HEK293 (cell line): ENCODE measurements around the gene PAPSS2.

ENCODE experiments used
- CTCF ChIA-PET: fragments of 350-600 bp; formaldehyde crosslinking; extraction: SDS; loops from one replicate; lab custom pipeline; 2021; ENCODE audit warnings: antibody characterized with exemption; lab: Yijun Ruan, JAX
- POLR2A ChIA-PET: fragments of 300-600 bp; formaldehyde crosslinking; extraction: SDS; loops from one replicate; lab custom pipeline; 2020; ENCODE audit warnings: antibody characterized with exemption, inconsistent platforms; lab: Yijun Ruan, JAX
- H3K27ac ChIP-seq: fragments of 200-500 bp; sonication (Bioruptor generic); 2 replicates; pipeline ENCODE4 v1.5.1; 2014; ENCODE audit warnings: low read depth, low read length, control low read depth, inconsistent platforms; ENCODE audit errors: extremely low read depth
- H3K36me3 ChIP-seq, 2 experiments: fragments of 200-500 bp in 1 of 2; sonication (Bioruptor generic) in 1 of 2; 1 replicate in 1 of 2; 2 replicates in 1 of 2; pipeline ENCODE4 v1.5.1; 2014 to 2017; ENCODE audit warnings: inconsistent platforms in 2 of 2, low read length in 2 of 2; ENCODE audit not compliant: control insufficient read depth in 2 of 2, insufficient read depth in 1 of 2
- H3K4me1 ChIP-seq: fragments of 200-500 bp; sonication (Bioruptor generic); 2 replicates; pipeline ENCODE4 v1.5.1; 2014; ENCODE audit warnings: mild to moderate bottlenecking, low read length, inconsistent platforms; ENCODE audit not compliant: control insufficient read depth, insufficient read depth
- H3K4me3 ChIP-seq: 2 replicates; pipeline ENCODE4 v1.5.1; 2011; ENCODE audit warnings: low read depth, mild to moderate bottlenecking, control low read depth, low read length, moderate library complexity
- H3K9me3 ChIP-seq: fragments of 200-500 bp; sonication (Bioruptor generic); 2 replicates; pipeline ENCODE4 v1.5.1; 2014; ENCODE audit warnings: low read depth, low read length, inconsistent platforms; ENCODE audit not compliant: control insufficient read depth, insufficient read depth
- HIC1 ChIP-seq: fragments of 450-650 bp; formaldehyde crosslinking; IDR thresholded peaks from 2 replicates; pipeline ENCODE4 v1.5.1; 2016; ENCODE audit warnings: missing biosample characterization, missing genetic modification characterization
- KLF1 ChIP-seq: fragments of 450-650 bp; formaldehyde crosslinking; IDR thresholded peaks from 2 replicates; pipeline ENCODE4 v1.5.1; 2016; ENCODE audit warnings: missing biosample characterization, missing genetic modification characterization
- MEIS1 ChIP-seq: sonication (generic); formaldehyde crosslinking; IDR thresholded peaks from 2 replicates; pipeline ENCODE4 v1.8.1; 2022; ENCODE audit warnings: missing genetic modification reagents, mild to moderate bottlenecking, borderline replicate concordance
- SCRT1 ChIP-seq: fragments of 450-650 bp; formaldehyde crosslinking; IDR thresholded peaks from 2 replicates; pipeline ENCODE4 v1.5.1; 2016; ENCODE audit warnings: missing biosample characterization, missing genetic modification characterization, borderline replicate concordance
- YY2 ChIP-seq: fragments of 450-650 bp; formaldehyde crosslinking; IDR thresholded peaks from 2 replicates; pipeline ENCODE4 v1.5.1; 2016; ENCODE audit warnings: missing biosample characterization, missing genetic modification characterization
- ZBTB20 ChIP-seq: fragments of 450-650 bp; formaldehyde crosslinking; IDR thresholded peaks from 2 replicates; pipeline ENCODE4 v1.5.1; 2016; ENCODE audit warnings: missing biosample characterization, missing genetic modification characterization
- ZNF18 ChIP-seq: fragments of 450-650 bp; formaldehyde crosslinking; IDR thresholded peaks from 2 replicates; pipeline ENCODE4 v1.5.1; 2016; ENCODE audit warnings: missing biosample characterization, missing genetic modification characterization
- ZNF2 ChIP-seq: fragments of 450-650 bp; formaldehyde crosslinking; IDR thresholded peaks from 2 replicates; pipeline ENCODE4 v1.5.1; 2016; ENCODE audit warnings: missing biosample characterization, missing genetic modification characterization
- ZNF239 ChIP-seq: fragments of 450-650 bp; formaldehyde crosslinking; IDR thresholded peaks from 2 replicates; pipeline ENCODE4 v1.5.1; 2016; ENCODE audit warnings: missing biosample characterization, missing genetic modification characterization
- ZNF266 ChIP-seq: fragments of 450-650 bp; formaldehyde crosslinking; IDR thresholded peaks from 2 replicates; pipeline ENCODE4 v1.5.1; 2016; ENCODE audit warnings: missing biosample characterization, missing genetic modification characterization, low read depth
- ZNF302 ChIP-seq: fragments of 450-650 bp; formaldehyde crosslinking; IDR thresholded peaks from 2 replicates; pipeline ENCODE4 v1.5.1; 2016; ENCODE audit warnings: missing biosample characterization, missing genetic modification characterization, low read depth
- ZNF362 ChIP-seq: fragments of 450-650 bp; formaldehyde crosslinking; IDR thresholded peaks from 2 replicates; pipeline ENCODE4 v1.5.1; 2016; ENCODE audit warnings: missing biosample characterization, missing genetic modification characterization
- ZNF433 ChIP-seq: fragments of 450-650 bp; formaldehyde crosslinking; IDR thresholded peaks from 2 replicates; pipeline ENCODE4 v1.5.1; 2016; ENCODE audit warnings: missing biosample characterization, missing genetic modification characterization, low read depth
- ZNF521 ChIP-seq: fragments of 450-650 bp; formaldehyde crosslinking; IDR thresholded peaks from 2 replicates; pipeline ENCODE4 v1.5.1; 2017; ENCODE audit warnings: missing biosample characterization, mild to moderate bottlenecking, missing genetic modification characterization
- ZNF558 ChIP-seq: fragments of 450-650 bp; formaldehyde crosslinking; IDR thresholded peaks from 2 replicates; pipeline ENCODE4 v1.5.1; 2016; ENCODE audit warnings: missing biosample characterization, missing genetic modification characterization
- ZNF561 ChIP-seq: fragments of 450-650 bp; IDR thresholded peaks from 2 replicates; pipeline ENCODE4 v1.5.1; 2018; ENCODE audit warnings: missing biosample characterization, missing genetic modification characterization, borderline replicate concordance
- ZNF654 ChIP-seq: fragments of 450-650 bp; formaldehyde crosslinking; IDR thresholded peaks from 2 replicates; pipeline ENCODE4 v1.5.1; 2016; ENCODE audit warnings: low read depth, missing biosample characterization, missing genetic modification characterization
- ZNF747 ChIP-seq: fragments of 450-650 bp; formaldehyde crosslinking; IDR thresholded peaks from 2 replicates; pipeline ENCODE4 v1.5.1; 2016; ENCODE audit warnings: missing biosample characterization, missing genetic modification characterization
- ZSCAN23 ChIP-seq: fragments of 450-650 bp; formaldehyde crosslinking; IDR thresholded peaks from 2 replicates; pipeline ENCODE4 v1.5.1; 2016; ENCODE audit warnings: missing biosample characterization, missing genetic modification characterization
- ZSCAN4 ChIP-seq: fragments of 450-650 bp; formaldehyde crosslinking; IDR thresholded peaks from 2 replicates; pipeline ENCODE4 v1.5.1; 2017; ENCODE audit warnings: missing biosample characterization, missing genetic modification characterization
- TF ChIP-seq, protein P1 (sequence below): fragments of 450-650 bp; formaldehyde crosslinking; IDR thresholded peaks from 2 replicates; pipeline ENCODE4 v1.5.1; 2017; ENCODE audit warnings: missing biosample characterization, missing genetic modification characterization
- TF ChIP-seq, protein P2 (sequence below): fragments of 450-650 bp; formaldehyde crosslinking; IDR thresholded peaks from 2 replicates; pipeline ENCODE4 v1.5.0; 2017; ENCODE audit warnings: missing biosample characterization, missing genetic modification characterization, borderline replicate concordance
- TF ChIP-seq, protein P3 (sequence below): fragments of 450-650 bp; formaldehyde crosslinking; IDR thresholded peaks from 2 replicates; pipeline ENCODE4 v1.5.1; 2016; ENCODE audit warnings: missing biosample characterization, missing genetic modification characterization

The PAPSS2 gene

GRCh38 chr10:87694011-87694794, 34.5 kb downstream of the PAPSS2 start:
- POLR2A ChIA-PET, result interaction anchor here (1.4 kb wide), 1 partner anchor 168 kb away, joined by 4 read pairs; no protein-coding TSS in a partner anchor
- CTCF ChIA-PET, result interaction anchor here (0.7 to 1.5 kb wide), 2 partner anchors 37 to 148 kb away, joined by 3 to 4 read pairs; no protein-coding TSS in a partner anchor
- H3K36me3 ChIP-seq, result no peaks in the 10 kb centered on the region
- no peak overlapping the region for H3K4me3 ChIP-seq
- peaks cover 7% of the 10 kb centered on the region for H3K4me1 ChIP-seq
- H3K9me3 ChIP-seq, result no peaks in the 10 kb centered on the region
- H3K27ac ChIP-seq, result no peak overlapping the region; the same call in 1 of the 2 replicates
- TF ChIP-seq ZNF654 (tag by site-specific recombination), result no peak
- TF ChIP-seq ZNF747 (tag by site-specific recombination), result no peak
- TF ChIP-seq ZNF362 (tag by site-specific recombination), result no peak
- no peak; the same call in 1 of the 2 replicates for TF ChIP-seq ZNF18
- no peak for TF ChIP-seq ZBTB20
- TF ChIP-seq SCRT1, result 0 out of 2 replicates have a peak, but pooled peaks have one; percentile 16
- TF ChIP-seq ZNF239 (tag by site-specific recombination), result no peak
- TF ChIP-seq ZNF561 (tag by site-specific recombination), result no peak
- no peak for TF ChIP-seq ZSCAN4
- TF ChIP-seq HIC1, result peak; percentile 57
- TF ChIP-seq KLF1, result no peak
- no peak for TF ChIP-seq ZNF266 (tag by site-specific recombination)
- TF ChIP-seq, protein P1, sequence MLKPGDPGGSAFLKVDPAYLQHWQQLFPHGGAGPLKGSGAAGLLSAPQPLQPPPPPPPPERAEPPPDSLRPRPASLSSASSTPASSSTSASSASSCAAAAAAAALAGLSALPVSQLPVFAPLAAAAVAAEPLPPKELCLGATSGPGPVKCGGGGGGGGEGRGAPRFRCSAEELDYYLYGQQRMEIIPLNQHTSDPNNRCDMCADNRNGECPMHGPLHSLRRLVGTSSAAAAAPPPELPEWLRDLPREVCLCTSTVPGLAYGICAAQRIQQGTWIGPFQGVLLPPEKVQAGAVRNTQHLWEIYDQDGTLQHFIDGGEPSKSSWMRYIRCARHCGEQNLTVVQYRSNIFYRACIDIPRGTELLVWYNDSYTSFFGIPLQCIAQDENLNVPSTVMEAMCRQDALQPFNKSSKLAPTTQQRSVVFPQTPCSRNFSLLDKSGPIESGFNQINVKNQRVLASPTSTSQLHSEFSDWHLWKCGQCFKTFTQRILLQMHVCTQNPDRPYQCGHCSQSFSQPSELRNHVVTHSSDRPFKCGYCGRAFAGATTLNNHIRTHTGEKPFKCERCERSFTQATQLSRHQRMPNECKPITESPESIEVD (tag by site-specific recombination), result peak; percentile 53; the same call in 1 of the 2 replicates
- TF ChIP-seq, protein P2, sequence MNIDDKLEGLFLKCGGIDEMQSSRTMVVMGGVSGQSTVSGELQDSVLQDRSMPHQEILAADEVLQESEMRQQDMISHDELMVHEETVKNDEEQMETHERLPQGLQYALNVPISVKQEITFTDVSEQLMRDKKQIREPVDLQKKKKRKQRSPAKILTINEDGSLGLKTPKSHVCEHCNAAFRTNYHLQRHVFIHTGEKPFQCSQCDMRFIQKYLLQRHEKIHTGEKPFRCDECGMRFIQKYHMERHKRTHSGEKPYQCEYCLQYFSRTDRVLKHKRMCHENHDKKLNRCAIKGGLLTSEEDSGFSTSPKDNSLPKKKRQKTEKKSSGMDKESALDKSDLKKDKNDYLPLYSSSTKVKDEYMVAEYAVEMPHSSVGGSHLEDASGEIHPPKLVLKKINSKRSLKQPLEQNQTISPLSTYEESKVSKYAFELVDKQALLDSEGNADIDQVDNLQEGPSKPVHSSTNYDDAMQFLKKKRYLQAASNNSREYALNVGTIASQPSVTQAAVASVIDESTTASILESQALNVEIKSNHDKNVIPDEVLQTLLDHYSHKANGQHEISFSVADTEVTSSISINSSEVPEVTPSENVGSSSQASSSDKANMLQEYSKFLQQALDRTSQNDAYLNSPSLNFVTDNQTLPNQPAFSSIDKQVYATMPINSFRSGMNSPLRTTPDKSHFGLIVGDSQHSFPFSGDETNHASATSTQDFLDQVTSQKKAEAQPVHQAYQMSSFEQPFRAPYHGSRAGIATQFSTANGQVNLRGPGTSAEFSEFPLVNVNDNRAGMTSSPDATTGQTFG, result no peak
- no peak for TF ChIP-seq MEIS1 (CRISPR knock-in tag)
- TF ChIP-seq ZSCAN23, result no peak
- TF ChIP-seq, protein P3, sequence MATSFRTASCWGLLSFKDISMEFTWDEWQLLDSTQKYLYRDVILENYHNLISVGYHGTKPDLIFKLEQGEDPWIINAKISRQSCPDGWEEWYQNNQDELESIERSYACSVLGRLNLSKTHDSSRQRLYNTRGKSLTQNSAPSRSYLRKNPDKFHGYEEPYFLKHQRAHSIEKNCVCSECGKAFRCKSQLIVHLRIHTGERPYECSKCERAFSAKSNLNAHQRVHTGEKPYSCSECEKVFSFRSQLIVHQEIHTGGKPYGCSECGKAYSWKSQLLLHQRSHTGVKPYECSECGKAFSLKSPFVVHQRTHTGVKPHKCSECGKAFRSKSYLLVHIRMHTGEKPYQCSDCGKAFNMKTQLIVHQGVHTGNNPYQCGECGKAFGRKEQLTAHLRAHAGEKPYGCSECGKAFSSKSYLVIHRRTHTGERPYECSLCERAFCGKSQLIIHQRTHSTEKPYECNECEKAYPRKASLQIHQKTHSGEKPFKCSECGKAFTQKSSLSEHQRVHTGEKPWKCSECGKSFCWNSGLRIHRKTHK (tag by site-specific recombination), result no peak
- TF ChIP-seq ZNF558 (tag by site-specific recombination), result no peak
- no peak for TF ChIP-seq ZNF302
- no peak for TF ChIP-seq ZNF521 (tag by site-specific recombination)
- TF ChIP-seq ZNF2 (tag by site-specific recombination), result no peak
- TF ChIP-seq ZNF433 (tag by site-specific recombination), result no peak
- TF ChIP-seq YY2 (tag by site-specific recombination), result no peak
